Loucy (cell line): ENCODE results near the gene ASTN2.

Experiments used
- H2AFZ ChIP-seq: fragments of 200-600 bp; sonication (generic); 2 replicates; pipeline ENCODE4 v1.6.0; 2016; ENCODE audit warnings: antibody characterized with exemption, mild to moderate bottlenecking, low read length, moderate library complexity
- H3F3A ChIP-seq: fragments of 200-600 bp; 2 replicates; pipeline ENCODE4 v1.6.0; 2016; ENCODE audit warnings: antibody characterized with exemption, low read depth, mild to moderate bottlenecking
- H3K27me3 ChIP-seq: fragments of 200-600 bp; sonication (generic); 2 replicates; pipeline ENCODE4 v1.6.1; 2014; ENCODE audit warnings: low read length, mild to moderate bottlenecking; ENCODE audit not compliant: insufficient read depth, poor library complexity, severe bottlenecking
- H3K36me3 ChIP-seq: fragments of 200-600 bp; sonication (generic); 2 replicates; pipeline ENCODE4 v1.6.1; 2016; ENCODE audit warnings: low read length; ENCODE audit not compliant: insufficient read depth
- H3K4me1 ChIP-seq: fragments of 200-600 bp; sonication (generic); 2 replicates; pipeline ENCODE4 v1.5.1; 2014; ENCODE audit warnings: low read length, mild to moderate bottlenecking; ENCODE audit not compliant: insufficient read depth, poor library complexity, severe bottlenecking
- H3K4me2 ChIP-seq: fragments of 200-600 bp; sonication (generic); 2 replicates; pipeline ENCODE4 v1.6.0; 2014; ENCODE audit warnings: antibody characterized with exemption, low read length, low read depth, mild to moderate bottlenecking; ENCODE audit not compliant: poor library complexity, severe bottlenecking
- H3K4me3 ChIP-seq: fragments of 200-600 bp; sonication (generic); 2 replicates; pipeline ENCODE4 v1.5.1; 2014; ENCODE audit warnings: low read length, mild to moderate bottlenecking, mixed read lengths; ENCODE audit not compliant: poor library complexity, severe bottlenecking
- H3K79me2 ChIP-seq: fragments of 200-600 bp; sonication (generic); 2 replicates; pipeline ENCODE4 v1.6.1; 2014; ENCODE audit warnings: low read length; ENCODE audit not compliant: insufficient read depth
- H3K9ac ChIP-seq: fragments of 200-600 bp; sonication (generic); 2 replicates; pipeline ENCODE4 v1.6.0; 2014; ENCODE audit warnings: mild to moderate bottlenecking, low read depth, low read length, moderate library complexity; ENCODE audit not compliant: poor library complexity, severe bottlenecking
- H3K9me2 ChIP-seq: fragments of 200-600 bp; sonication (generic); replicated peaks from 2 replicates; pipeline ENCODE4 v1.6.1; 2016; ENCODE audit warnings: low read depth, low read length, mixed read lengths
- H3K9me3 ChIP-seq: fragments of 200-600 bp; sonication (generic); 2 replicates; pipeline ENCODE4 v1.6.1; 2014; ENCODE audit warnings: mild to moderate bottlenecking, antibody characterized with exemption, low read length, low read depth; ENCODE audit not compliant: insufficient read depth
- H4K20me1 ChIP-seq: fragments of 200-600 bp; sonication (generic); 2 replicates; pipeline ENCODE4 v1.6.0; 2014; ENCODE audit warnings: antibody characterized with exemption, low read length, mild to moderate bottlenecking; ENCODE audit not compliant: insufficient read depth, poor library complexity, severe bottlenecking
- CTCF ChIP-seq: fragments of 200-600 bp; sonication (generic); conservative IDR thresholded peaks from 2 replicates; pipeline ENCODE4 v1.5.1; 2014; ENCODE audit warnings: mild to moderate bottlenecking, antibody characterized with exemption, low read length
- EZH2phosphoT487 ChIP-seq: fragments of 200-600 bp; IDR thresholded peaks from 2 replicates; pipeline ENCODE4 v1.6.1; 2018; ENCODE audit warnings: antibody characterized with exemption, mild to moderate bottlenecking, moderate library complexity, borderline replicate concordance

Gene ASTN2

GRCh38 chr9:117325110-117325731 lies 89.6 kb downstream of the ASTN2 start:
- Histone ChIP-seq H3K9ac (no peak overlapping the region), H3K4me2 (no peak overlapping the region), H3K27me3 (no peaks in the 10 kb centered on the region), H3K4me1 (no peaks in the 10 kb centered on the region), H2AFZ (no peak overlapping the region), H3K9me2 (no peaks in the 10 kb centered on the region), H4K20me1 (no peaks in the 10 kb centered on the region), H3K36me3 (no peaks in the 10 kb centered on the region), H3K9me3 (no peaks in the 10 kb centered on the region), H3F3A (no peaks in the 10 kb centered on the region), H3K4me3 (no peak overlapping the region), H3K79me2 (no peaks in the 10 kb centered on the region)
- no peak for TF ChIP-seq CTCF
- TF ChIP-seq EZH2phosphoT487, result no peak

DNA sequence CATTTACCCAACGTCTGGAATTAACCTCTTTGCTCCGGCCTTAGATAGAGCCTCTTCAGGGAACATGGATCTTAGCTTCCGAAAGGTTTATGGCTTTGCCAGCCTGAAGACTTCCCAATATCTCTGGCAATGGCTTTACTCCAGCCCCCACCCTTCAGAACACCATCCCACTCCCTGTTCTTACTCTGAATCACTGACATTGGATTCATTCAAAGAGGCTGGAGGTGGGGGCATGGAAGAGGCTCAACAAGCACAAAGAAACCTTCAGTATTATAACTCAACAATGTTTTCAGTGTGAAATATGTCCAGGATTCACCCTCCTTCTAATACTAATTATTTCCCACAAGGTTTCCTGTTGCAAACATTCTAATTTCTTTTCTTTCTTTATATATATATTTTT lies 91.5 kb downstream of the ASTN2 start:
- Histone ChIP-seq H3K4me2 (no peak overlapping the region), H3K9me3 (no peaks in the 10 kb centered on the region), H3F3A (no peaks in the 10 kb centered on the region), H3K9ac (no peak overlapping the region), H3K36me3 (no peaks in the 10 kb centered on the region), H3K9me2 (no peaks in the 10 kb centered on the region), H4K20me1 (no peaks in the 10 kb centered on the region), H2AFZ (no peak overlapping the region), H3K4me1 (no peaks in the 10 kb centered on the region), H3K79me2 (no peaks in the 10 kb centered on the region), H3K27me3 (no peaks in the 10 kb centered on the region), H3K4me3 (no peak overlapping the region)
- TF ChIP-seq EZH2phosphoT487 (no peak), CTCF (no peak)

- no peaks in the 10 kb centered on the region for H3K9me3 ChIP-seq
- H3K4me3 ChIP-seq, result no peak overlapping the region
- no peak overlapping the region for H2AFZ ChIP-seq
- H3K27me3 ChIP-seq, result no peaks in the 10 kb centered on the region
- H3K4me2 ChIP-seq, result no peak overlapping the region
- H3K36me3 ChIP-seq, result no peaks in the 10 kb centered on the region
- no peaks in the 10 kb centered on the region for H3F3A ChIP-seq
- H4K20me1 ChIP-seq, result no peaks in the 10 kb centered on the region
- H3K9me2 ChIP-seq, result no peaks in the 10 kb centered on the region
- H3K9ac ChIP-seq, result no peak overlapping the region
- no peaks in the 10 kb centered on the region for H3K4me1 ChIP-seq
- TF ChIP-seq CTCF (no peak), EZH2phosphoT487 (no peak)
- H3K79me2 ChIP-seq, result no peaks in the 10 kb centered on the region
Measured at GRCh38 chr9:117317192-117317591, 97.7 kb downstream of the ASTN2 start.
